CD4-positive, alpha-beta T cell treated with Interleukin-4 for 1 hour (primary cell): Measurements from ENCODE around the gene NYAP1.
"Not testable (repeated sequence)": the region's sequence is repeated elsewhere in the genome, so short reads cannot be mapped to it uniquely, and the experiment has no call there.

Source experiments
- DNase-seq, 2 donors: peaks; one replicate each; pipeline ENCODE4 v3.0.0-alpha.2; 2020 to 2022

The NYAP1 gene

DNA sequence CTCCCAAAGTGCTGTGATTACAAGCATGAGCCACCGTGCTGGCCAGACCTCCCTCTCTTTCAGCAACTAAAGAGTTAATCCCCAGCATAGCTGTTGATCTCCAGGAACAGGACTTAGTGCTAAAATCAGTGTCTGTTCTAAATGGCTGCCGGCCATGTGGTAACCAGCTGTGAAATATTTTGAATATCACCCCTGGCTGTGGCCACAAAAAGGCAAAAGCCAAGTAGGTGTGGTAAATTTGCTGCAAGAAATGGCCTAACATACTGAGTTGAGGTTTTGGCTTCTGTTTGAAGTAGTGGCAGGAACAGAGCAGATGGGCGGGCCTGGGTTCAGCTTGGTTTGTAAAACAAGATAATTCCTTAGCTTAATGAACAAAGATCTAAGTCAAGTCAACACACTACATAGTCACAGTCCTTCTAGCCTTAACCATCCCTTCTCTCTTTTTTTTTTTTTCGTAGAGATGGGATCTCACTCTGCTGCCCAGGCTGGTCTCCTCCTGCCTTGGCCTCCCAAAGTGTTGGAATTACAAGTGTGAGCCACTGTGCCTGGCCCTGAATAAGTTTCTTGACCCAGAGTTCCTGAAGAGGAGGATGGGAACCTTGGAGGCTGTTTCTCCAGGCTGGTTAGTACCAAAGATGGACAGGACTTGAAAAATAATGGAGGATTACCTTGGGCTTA, 32.5 kb downstream of the NYAP1 start:
- peak; percentile 51 to 76 for DNase-seq

DNA sequence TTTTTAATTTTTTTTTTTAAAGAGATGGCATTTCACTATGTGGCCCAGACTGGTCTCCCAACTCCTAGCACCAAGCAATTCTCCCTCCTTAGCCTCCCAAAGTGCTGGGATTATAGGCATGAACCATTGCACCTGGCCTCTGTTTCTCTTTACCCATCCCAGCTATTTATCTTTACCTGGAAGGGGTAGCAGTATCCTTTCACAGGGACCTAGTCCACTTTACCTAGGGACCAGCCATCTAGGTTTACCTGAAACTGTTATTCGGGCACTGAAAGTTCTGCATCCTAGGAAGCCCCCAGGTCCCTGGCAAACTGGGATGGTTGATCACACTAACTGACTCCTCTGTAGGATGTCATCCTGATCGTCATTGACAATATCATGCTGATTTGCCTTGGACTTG, 33.6 kb downstream of the NYAP1 start:
- DNase-seq: no peak

DNA sequence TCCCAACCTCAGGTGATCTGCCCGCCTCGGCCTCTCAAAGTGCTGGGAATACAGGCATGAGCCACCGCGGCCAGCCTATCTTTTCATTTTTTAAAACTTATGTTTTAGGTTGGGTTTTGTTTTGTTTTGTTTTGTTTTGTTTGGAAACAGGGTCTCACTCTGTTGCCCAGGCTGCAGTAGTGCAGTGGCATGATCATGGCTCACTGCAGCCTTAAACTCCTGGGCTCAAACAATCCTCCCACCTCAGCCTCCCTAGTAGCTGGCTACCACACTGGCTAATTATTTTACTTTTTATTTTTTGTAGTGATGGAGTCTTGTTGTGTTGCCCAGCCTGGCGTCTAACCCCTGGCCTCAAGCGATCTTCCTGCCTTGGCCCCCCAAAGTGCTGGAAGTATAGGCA, 35.9 kb downstream of the NYAP1 start:
- DNase-seq: no peak

DNA sequence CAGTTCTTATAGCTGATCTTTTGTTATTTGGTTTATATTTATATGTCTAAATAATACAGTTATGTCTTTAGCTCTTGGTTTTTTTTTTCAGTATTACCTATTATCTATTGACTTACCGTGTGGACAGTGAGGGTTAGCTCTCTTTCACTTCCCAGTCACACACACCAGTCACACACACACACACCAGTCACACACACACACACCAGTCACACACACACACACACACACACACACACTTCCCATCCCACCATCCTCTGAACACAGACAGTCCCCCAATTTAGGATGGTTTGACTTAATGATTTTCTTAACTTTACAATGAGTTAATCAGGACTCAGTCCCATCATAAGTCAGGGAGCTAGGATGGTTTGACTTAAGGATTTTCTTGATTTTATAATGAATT, 36.4 kb downstream of the NYAP1 start:
- DNase-seq: no peak

DNA sequence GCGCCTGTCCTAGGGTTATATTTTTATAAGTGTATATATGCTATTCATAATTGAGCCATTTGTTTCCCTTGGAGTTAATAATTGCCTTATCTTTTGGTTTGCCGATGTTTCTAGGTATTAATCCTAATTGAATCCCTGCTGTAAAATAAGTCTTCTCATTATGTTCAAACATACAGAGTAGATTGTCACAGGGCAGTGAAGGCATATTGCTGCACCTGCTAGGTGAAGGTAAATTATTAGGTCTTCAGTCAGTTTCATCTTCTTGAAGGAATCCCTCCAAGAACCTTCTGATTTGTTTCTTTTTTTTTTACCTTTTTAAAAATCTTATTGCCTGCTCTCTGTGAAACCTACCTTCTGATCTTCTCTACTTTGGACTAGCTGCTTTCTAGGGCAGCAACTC, 37.3 kb downstream of the NYAP1 start:
- DNase-seq: no peak

DNA sequence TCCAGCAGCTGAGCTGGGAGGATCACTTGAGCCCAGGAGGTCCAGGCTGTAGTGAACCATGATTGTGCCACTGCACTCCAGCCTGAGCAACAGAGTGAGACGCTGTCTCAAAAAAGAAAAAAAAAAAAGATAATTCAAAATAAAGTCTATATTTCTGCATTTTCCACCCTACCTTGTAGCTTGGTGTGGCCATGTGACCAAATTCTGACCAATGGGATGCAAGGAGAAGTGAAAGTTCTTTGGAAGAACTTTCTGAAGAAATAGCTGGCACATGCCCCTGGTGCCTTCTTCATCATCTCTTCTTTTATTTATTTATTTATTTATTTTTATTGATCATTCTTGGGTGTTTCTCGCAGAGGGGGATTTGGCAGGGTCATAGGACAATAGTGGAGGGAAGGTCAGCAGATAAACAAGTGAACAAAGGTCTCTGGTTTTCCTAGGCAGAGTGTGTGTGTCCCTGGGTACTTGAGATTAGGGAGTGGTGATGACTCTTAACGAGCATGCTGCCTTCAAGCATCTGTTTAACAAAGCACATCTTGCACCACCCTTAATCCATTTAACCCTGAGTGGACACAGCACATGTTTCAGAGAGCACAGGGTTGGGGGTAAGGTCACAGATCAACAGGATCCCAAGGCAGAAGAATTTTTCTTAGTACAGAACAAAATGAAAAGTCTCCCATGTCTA, 38.3 kb downstream of the NYAP1 start:
- DNase-seq: peak; percentile 21 to 51

DNA sequence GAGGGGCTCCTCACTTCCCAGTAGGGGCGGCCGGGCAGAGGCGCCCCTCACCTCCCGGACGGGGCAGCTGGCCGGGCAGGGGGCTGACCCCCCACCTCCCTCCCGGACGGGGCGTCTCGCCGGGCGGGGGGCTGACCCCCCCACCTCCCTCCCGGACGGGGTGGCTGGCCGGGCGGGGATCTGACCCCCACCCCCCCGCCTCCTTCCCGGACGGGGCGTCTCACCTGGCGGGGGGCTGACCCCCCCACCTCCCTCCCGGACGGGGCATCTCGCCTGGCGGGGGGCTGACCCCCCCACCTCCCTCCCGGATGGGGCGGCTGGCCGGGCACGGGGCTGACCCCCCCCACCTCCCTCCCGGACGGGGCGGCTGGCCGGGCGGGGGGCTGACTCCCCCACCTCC, 39.5 kb downstream of the NYAP1 start:
- DNase-seq: not testable (repeated sequence)

DNA sequence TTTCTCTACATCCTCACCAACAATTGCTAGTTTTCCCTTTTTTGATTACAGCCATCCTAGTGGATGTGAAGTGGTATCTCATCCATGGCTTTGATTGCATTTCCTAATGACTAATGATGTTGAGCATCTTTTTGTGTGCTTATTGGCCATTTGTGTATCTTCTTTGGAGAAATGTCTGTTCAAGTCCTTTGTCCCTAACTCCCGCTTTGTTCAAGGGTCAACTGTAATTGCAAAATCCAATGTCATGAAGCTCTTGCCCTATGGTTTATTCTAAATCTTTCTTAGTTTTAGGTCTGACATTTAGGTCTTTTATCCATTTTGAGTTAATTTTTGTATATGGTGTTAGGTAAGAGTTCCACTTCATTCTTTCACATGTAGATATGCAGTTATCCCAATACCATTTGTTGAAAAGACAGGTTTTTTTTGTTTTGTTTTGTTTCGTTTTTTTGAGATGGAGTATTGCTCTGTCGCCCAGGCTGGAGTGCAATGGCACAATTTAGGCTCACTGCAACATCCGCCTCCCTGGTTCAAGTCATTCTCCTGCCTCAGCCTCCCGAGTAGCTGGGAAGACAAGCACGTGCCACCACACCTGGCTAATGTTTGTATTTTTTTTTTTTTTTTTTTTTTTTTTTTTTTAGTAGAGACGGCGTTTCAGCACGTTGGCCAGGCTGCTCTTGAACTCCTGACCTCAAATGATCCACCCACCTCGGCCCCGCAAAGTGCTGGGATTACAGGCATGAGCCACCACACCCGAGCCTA, 44.6 kb downstream of the NYAP1 start:
- not testable (repeated sequence) for DNase-seq

DNA sequence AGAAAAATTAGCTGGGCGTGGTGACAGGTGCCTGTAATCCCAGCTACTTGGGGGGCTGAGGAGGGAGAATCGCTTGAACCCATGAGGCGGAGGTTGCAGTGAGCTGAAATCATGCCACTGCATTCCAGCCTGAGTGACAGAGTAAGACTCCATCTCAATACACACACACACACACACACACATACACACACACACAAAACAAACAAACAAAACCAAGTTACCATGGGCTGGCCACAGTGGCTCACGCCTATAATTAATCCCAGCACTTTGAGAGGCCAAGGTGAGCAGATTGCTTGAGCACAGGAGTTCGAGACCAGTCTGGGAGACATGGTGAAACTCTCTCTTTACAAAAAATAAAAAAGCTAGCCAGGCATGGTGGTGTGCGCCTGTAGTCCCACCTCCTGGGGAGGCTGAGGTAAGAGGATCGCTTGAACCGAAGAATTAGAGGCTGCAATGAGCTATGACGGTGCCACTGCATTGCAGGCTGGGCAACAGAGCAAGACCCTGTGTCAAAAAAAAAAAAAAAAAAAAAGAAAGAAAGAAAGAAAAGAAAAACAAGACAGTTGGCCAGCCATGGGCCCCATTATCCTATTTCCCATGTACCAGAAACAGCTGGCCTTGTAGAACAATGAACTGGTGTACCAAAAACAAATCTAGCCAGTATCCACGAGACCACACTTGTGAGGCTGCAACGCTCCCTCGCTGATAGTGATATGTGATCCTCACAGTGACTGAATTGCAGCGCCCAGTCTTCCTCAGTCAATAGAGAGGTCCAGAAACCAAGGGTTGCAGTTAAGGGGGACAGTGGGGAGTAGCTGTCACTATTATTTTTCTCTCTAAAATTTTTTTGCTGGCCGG, 48.7 kb downstream of the NYAP1 start:
- no peak for DNase-seq

DNA sequence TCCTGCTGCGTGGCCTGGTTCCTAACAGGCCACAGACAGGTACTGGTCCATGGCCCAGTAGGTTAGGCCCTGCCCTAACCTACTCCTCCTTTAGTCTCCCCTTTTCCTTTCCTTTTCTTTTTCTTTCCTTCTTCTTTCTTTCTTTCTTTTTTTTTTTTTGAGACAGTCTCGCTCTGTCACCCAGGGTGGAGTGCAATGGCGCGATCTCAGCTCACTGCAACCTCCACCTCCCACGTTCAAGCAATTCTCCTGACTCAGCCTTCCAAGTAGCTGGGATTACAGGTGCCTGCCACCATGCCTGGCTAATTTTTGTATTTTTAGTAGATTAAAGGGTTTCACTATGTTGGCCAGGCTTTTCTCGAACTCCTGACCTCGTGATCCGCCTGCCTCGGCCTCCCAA, 52.3 kb downstream of the NYAP1 start:
- DNase-seq: not testable (repeated sequence)

DNA sequence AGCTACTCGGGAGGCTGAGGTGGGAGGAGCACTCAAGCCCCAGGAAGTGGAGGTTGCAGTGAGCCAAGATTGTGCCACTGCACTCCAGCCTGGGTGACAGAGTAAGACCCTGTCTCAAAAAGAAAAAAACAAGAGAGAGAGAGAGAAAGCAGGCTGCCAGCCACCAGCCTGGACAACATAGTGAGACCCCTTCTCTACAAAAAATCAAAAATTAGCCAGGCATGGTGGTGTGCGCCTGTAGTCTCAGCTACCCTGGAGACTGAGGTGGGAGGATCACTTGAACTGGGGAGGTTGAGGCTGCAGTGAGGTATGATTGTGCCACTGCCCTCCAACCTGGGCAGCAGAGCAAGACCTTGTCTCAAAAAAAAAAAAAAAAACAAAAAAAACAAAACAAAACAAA, 53.0 kb downstream of the NYAP1 start:
- DNase-seq: not testable (repeated sequence)

DNA sequence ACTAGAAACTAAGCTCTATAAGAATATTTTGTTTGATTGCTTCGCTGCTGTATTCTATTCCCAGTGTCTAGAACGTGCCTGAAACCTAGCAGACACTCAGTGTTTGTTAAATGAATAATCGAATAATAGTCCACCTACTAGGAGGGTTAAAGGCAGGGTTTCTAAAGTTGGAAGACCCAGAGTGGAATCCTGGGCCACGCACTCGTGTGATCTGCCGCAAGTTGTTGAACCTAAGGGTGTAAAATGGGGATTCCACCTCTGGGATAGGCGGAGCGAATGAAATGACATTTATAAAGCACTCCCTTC, 54.6 kb downstream of the NYAP1 start:
- no peak for DNase-seq

DNA sequence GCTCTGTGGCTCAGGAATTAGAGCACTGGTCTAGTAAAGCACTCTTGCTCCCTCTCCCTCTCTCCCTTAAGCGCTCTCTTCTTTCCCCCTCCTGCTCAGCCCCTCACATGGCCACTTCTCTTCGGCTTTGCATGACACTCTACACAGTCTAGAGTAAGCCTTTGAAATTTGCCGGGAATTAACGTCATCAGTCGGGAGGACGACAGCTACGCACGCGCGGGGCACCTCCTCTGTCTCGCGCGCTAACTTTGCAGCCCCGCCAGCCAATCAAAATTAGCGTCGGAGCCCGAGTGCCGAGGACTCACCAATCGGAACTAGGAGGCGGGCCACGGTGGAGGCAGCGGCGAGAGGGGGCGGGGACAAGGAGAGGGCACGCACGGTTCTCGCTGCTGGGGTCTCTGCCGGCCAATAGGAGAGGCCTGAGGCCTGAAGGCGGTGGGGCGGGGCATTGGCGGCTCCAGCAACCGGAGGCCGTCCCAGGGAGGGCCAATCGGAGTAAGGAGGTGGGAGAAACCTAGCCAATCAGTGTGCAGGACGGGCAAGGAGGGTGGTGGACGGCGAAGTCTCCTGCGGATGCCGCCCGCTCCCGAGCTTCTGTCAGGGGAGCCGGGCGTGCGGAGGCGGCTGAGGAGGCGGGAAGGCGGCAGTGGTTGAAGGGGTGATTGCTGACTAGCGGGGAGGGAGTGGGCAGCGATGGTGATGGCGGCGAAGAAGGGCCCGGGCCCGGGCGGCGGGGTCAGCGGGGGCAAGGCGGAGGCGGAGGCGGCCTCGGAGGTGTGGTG, 55.1 kb downstream of the NYAP1 start, which contains the start of gene AGFG2:
TSS of gene AGFG2 (plus strand) at position 550 of the 782 bp plus-strand sequence. CDS start at position 694, 144 bp downstream.
- peak; percentile 100 for DNase-seq

DNA sequence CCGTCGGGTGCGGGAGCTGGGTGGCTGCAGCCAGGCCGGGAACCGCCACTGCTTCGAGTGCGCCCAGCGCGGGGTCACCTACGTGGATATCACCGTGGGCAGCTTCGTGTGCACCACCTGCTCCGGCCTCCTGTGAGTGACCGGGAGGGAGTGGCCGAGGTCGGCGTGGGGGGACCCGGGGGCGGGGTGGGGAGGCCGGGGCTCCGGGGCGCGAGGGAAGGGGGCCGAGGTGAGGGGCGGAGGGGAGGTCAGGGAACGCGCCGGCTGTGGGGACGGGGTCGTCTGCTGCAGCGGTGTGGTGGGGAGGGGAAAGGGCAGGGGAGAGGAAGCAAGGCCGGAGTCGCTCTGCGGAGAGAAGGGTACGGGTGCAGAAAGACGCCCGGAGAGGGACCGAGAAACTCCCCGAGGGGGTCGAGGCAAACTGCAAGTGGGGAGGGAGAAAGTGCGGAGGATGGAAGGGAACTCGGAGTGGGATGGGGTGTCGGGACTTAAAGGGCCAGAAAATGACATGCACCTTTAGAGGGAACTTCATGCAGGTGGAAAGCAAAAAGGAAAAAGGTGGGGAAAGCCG, 55.8 kb downstream of the NYAP1 start:
- DNase-seq: no peak

DNA sequence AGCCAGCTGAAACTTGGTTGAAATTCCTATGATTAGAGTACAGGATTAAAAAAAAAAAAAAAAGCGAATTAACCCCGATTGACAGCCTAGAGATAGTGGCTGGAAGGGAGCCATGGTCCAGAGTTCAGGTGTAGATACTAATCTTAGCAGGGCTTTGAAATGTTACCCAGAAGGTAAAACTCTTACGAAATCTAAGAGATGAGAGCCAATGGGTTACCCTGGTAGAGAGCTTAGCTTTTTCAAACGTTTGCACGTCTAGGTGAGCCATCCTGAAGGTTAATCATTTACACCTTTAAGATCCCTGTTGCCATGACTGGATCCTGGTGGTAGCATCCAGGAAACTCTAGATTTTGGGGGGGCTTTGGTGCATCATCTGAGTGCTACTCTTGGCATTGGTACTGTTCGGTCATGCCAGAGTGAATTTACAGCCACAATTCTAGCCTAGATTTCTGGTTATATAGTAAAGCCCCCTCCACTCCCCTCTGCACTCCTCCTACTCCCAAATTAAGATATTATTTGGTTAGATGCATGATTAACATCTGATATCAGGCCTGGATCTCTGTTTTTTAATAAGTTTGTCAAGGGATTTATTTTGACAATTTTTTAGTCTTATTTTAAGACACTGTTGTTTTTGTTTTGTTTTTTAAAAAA, 56.5 kb downstream of the NYAP1 start:
- DNase-seq: peak in 1 of 2 donors; percentile 18

DNA sequence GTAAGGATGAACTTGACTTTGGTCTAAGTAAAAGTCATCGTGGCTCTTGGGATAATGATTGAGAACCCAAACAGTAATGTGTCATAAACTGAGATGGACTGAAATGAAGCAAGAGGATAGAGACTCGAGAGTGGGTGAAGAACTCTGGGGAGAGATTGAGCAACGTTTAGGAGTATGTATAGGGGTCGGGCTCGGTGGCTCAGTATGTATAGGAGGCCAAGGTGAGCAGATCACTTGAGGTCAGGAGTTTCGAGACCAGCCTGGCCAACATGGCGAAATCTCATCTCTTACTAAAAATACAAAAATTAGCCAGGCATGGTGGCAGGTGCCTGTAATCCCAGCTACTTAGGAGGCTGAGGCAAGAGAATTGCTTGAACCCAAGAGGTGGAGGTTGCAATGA, 57.6 kb downstream of the NYAP1 start:
- not testable (repeated sequence) for DNase-seq

DNA sequence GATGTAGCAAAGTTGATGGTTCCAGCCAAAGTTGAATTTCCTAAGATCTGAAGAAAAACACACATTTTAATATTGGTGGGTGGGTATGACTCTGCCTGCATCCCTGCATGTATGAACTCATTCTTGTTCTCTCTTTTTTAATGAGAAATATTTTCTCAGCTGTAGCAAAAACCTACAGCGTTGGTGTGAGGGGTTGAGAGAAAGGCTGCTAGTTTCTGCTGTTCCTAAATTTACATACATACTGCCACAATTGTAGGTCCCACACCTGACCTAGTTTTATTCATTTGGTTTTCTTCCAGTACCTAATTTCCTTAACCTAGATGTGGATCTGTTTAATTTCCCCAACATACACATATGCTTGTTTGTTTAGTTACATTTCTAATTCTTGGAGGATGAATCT, 59.9 kb downstream of the NYAP1 start:
- no peak for DNase-seq

DNA sequence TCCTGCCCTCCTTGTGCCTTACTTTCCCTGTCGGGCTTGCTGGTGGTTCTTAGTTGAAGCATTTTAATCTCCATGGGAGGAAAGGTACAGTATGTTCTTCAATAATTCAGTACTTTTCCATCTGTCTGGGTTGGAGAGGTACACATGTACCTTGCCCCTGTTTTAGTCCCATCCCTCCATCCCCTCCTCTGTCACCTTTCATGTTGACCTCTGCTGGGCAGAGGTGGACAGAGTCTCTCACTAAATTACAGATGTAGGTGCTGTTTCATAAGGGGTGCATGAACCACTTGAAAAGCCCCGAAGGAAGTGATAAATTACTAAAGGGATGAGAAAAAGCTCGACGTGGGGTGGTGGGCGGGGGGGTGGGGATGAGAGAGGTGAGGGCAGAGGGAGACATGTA, 60.7 kb downstream of the NYAP1 start:
- DNase-seq: no peak
